ENCODE measurements around the gene PYGO2. TPM values are rescaled to one million over a fixed set of nuclear protein-coding genes. Genes with fewer than 3 reads are reported as not detected.

Gene PYGO2
- total RNA-seq, 4 donors from 2014 or later: 28.6 to 48.3 (median 42.9) TPM

GRCh38 chr1:155005076-155006011 is 43.8 kb upstream of the PYGO2 start:
- Histone ChIP-seq H3K4me1 (peaks cover 60 to 61% of the 10 kb centered on the region in 2 donors), H3K4me3 (replicated peaks in 1 of 3) (peak overlapping the region in 1 of 3 donors; percentile 86), H3K36me3 (no peaks in the 10 kb centered on the region), H3K27me3 (no peaks in the 10 kb centered on the region), H3K9me3 (no peaks in the 10 kb centered on the region), H3K27ac (peak overlapping the region; percentile 91 to 99 (median 95))
- 25 to 38% methylated on average over 15 to 17 of the region's 17 CpGs for WGBS, 2 donors
- TF ChIP-seq POLR2A (IDR thresholded peaks at IDR 0.05): peak in 1 of 2 donors; percentile 43
- TF ChIP-seq CTCF (IDR thresholded peaks at IDR 0.05): no peak
- peak; percentile 93 to 97 for DNase-seq
- intact Hi-C loops (cut with DNase I): no loop called here

DNA sequence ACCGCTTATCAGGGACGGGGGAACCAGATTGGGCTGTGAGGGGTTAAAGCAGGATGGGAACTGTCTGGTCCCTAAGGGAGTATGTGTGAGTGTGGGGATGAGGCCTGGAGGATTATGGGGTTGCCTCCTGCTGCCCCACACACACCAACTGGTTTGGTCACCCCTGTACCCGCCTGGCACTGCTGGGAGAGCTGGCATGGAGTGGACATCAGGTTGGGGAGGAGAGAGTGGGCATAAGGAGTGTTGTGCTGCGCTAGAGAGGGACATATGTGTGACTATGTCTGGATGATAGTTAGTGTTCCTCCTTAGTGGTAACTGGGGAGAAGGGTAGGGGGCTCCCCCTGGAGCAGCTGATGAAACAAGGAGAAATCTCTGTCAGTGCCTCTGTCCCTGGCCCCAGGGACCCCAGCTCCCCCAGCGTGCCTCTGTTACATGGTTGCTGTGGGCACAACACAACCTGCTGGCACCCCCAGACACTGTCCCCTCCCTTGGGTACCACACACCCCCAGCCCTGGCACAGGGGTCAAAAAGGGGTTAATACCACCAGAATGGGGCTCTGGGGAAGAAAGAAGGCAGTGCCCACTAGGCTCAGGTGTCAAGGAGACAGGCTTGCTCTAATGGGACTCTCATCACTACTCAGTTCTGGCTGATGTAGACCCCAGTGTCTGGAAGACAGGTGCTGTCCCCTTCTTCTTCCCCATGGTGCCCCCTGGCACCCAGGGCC is 42.9 kb upstream of the PYGO2 start:
- H3K4me1 ChIP-seq: peaks cover 61 to 65% of the 10 kb centered on the region in 2 donors
- peak overlapping the region; percentile 25 to 93 (median 86) for H3K4me3 ChIP-seq (replicated peaks in 1 of 3)
- intact Hi-C loops (cut with DNase I): no loop called here
- H3K36me3 ChIP-seq: no peaks in the 10 kb centered on the region
- H3K9me3 ChIP-seq: no peaks in the 10 kb centered on the region
- no peaks in the 10 kb centered on the region for H3K27me3 ChIP-seq
- TF ChIP-seq POLR2A (IDR thresholded peaks at IDR 0.05) (no peak), CTCF (IDR thresholded peaks at IDR 0.05) (no peak)
- DNase-seq: no peak
- WGBS, 2 donors: 21 to 34% methylated on average over 5 of the region's 5 CpGs
- H3K27ac ChIP-seq: peak overlapping the region; percentile 91 to 99 (median 95)

DNA sequence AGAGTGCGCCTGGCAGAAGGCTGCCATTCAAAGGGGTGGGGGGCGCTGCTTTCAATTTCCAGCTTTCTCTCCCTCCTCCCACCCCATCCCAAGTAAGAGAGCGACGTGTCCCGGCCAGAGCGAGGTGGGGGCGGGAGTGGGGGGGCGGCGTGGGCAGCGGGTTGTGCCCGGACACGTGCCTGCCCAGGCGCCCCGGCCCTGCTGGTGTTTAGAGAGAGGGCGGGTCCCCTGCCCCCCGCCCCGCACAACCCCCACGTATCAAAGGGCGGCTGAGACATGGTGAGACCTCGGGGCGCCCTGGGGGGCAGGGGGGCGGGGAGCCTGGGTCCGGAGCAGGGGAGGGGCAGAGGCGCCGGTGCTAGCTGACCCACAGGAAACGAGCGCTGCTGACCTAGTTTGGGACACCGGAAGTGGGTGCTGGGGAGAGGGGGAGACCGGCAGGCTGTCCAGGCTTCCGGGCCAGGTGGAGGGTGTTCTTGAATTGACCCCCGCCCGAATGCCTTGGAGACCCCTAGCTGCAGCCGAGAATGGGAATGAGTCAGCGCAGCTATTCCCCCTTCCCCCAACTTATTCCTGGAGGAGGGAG is 42.3 kb upstream of the PYGO2 start:
- Histone ChIP-seq H3K27me3 (no peaks in the 10 kb centered on the region), H3K4me1 (peaks cover 61 to 65% of the 10 kb centered on the region in 2 donors), H3K27ac (peak overlapping the region; percentile 91 to 99 (median 95)), H3K36me3 (no peaks in the 10 kb centered on the region), H3K4me3 (replicated peaks in 1 of 3) (peak overlapping the region; percentile 86 to 97 (median 93)), H3K9me3 (no peaks in the 10 kb centered on the region)
- intact Hi-C loops (cut with DNase I): no loop called here
- DNase-seq: peak; percentile 76 to 86
- TF ChIP-seq POLR2A (IDR thresholded peaks at IDR 0.05): no peak
- no peak for TF ChIP-seq CTCF (IDR thresholded peaks at IDR 0.05)
- WGBS, 2 donors: 2 to 6% methylated on average over 11 to 12 of the region's 34 CpGs

DNA sequence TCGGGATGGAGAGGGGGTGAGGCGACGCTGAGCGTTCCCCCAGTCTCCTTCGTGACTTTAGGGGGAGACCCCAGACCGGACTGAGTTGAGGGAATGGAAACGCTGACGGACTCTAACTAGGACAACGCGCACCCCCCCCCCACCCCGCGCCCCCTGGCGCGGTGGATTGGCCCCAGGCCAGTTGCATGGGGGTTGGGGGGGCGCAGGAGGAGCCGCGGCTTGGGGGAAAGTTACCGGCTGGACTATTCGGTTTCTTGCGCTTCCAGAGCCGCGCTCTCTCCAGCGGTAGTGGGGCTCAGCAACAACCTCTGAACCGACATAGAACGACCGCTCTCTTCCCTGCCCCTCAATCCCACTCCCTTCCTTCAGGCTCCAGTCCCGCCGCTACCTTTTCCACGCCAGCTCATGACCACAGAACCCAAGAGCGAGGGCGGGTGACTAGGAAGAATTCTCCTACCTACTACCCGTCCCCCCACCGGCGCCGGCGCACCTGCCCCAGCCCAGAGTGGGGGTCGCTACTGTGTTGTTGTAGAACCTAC is 41.7 kb upstream of the PYGO2 start:
- WGBS, 2 donors: 1% methylated on average over 24 to 25 of the region's 37 CpGs
- TF ChIP-seq POLR2A (IDR thresholded peaks at IDR 0.05): peak in 1 of 2 donors; percentile 33
- no peak for TF ChIP-seq CTCF (IDR thresholded peaks at IDR 0.05)
- H3K27me3 ChIP-seq: no peaks in the 10 kb centered on the region
- peak in 1 of 2 donors; percentile 59 for DNase-seq
- H3K4me3 ChIP-seq (replicated peaks in 1 of 3): peak overlapping the region; percentile 86 to 97 (median 93)
- H3K27ac ChIP-seq: peak overlapping the region; percentile 91 to 99 (median 95)
- no peaks in the 10 kb centered on the region for H3K36me3 ChIP-seq
- H3K9me3 ChIP-seq: no peaks in the 10 kb centered on the region
- peaks cover 57 to 60% of the 10 kb centered on the region in 2 donors for H3K4me1 ChIP-seq
- intact Hi-C loops (cut with DNase I): no loop called here

Measured in thyroid gland (tissue), 4 donors.